Panc1 (cell line): ENCODE results near the gene ZNF583. TPM values are rescaled to one million over a fixed set of nuclear protein-coding genes. Genes with fewer than 3 reads are reported as not detected.

ENCODE experiments used
- ATAC-seq: fragments of 200-7000 bp; cut with Tn5 transposase; 2 replicates; pipeline ENCODE4 v1.9.1; 2020; ENCODE audit warnings: mild to moderate bottlenecking, moderate library complexity
- BruUV-seq: library from RNA; stranded (reverse); fragments of 400-500 nt; replicated peaks from 2 replicates; lab custom pipeline; 2021; lab: Mats Ljungman, UMichigan
- CTCF ChIA-PET: fragments of 300-600 bp; sonication (Branson Sonifier 250); formaldehyde crosslinking; loops from one replicate; lab custom pipeline; 2022; ENCODE audit warnings: antibody characterized with exemption; lab: Charles Lee
- POLR2A ChIA-PET: fragments of 300-600 bp; sonication (Branson Sonifier 250); formaldehyde crosslinking; loops from one replicate; lab custom pipeline; 2022; ENCODE audit warnings: antibody characterized with exemption; lab: Charles Lee
- DNase-seq: peaks from one replicate; pipeline ENCODE4 v3.0.0-alpha.2; 2010; ENCODE audit warnings: low read depth, low spot score
- H3K27ac ChIP-seq: 2 replicates; pipeline ENCODE4 v1.5.1; 2011; ENCODE audit warnings: mild to moderate bottlenecking, low read length, inconsistent platforms
- H3K27me3 ChIP-seq: fragments of 200-500 bp; sonication (Bioruptor generic); 2 replicates; pipeline ENCODE4 v1.6.0; 2014; ENCODE audit warnings: low read length, inconsistent platforms; ENCODE audit not compliant: control insufficient read depth, insufficient read depth
- H3K36me3 ChIP-seq: fragments of 200-500 bp; sonication (Bioruptor generic); 2 replicates; pipeline ENCODE4 v1.5.1; 2014; ENCODE audit warnings: inconsistent platforms, mild to moderate bottlenecking, low read length, moderate library complexity; ENCODE audit not compliant: control insufficient read depth, insufficient read depth
- H3K4me1 ChIP-seq: 2 replicates; pipeline ENCODE4 v1.5.1; 2011; ENCODE audit warnings: inconsistent platforms, mild to moderate bottlenecking, low read length, moderate library complexity; ENCODE audit not compliant: control insufficient read depth, insufficient read depth
- H3K4me3 ChIP-seq, 2 experiments: 2 replicates each; pipeline ENCODE4 v1.5.1; 2011 to 2012; ENCODE audit warnings: low read depth in 2 of 2, low read length in 2 of 2, mild to moderate bottlenecking in 2 of 2, inconsistent platforms in 1 of 2, moderate library complexity in 1 of 2
- H3K9me3 ChIP-seq: fragments of 200-500 bp; sonication (Bioruptor generic); 2 replicates; pipeline ENCODE4 v1.5.1; 2014; ENCODE audit warnings: low read depth, mild to moderate bottlenecking, inconsistent platforms, low read length, moderate library complexity; ENCODE audit not compliant: control insufficient read depth, insufficient read depth
- POLR2AphosphoS5 ChIP-seq: IDR thresholded peaks from 2 replicates; pipeline ENCODE4 v1.6.1; 2012; ENCODE audit warnings: mild to moderate bottlenecking, low read depth, low read length, moderate library complexity
- SIN3A ChIP-seq: IDR thresholded peaks from 2 replicates; pipeline ENCODE4 v1.6.1; 2012; ENCODE audit warnings: low read depth, mild to moderate bottlenecking, low read length, moderate library complexity, borderline replicate concordance; ENCODE audit not compliant: insufficient read depth
- TCF7L2 ChIP-seq: IDR thresholded peaks from 2 replicates; pipeline ENCODE4 v1.6.1; 2011; ENCODE audit warnings: mild to moderate bottlenecking, low read depth, low read length, inconsistent platforms
- in situ Hi-C: cut with HindIII; loops from 2 replicates; pipeline ENCODE4 v1.10.0; 2016; ENCODE audit warnings: low sequenced_read_pairs, low pct_unique_long_range_greater_than_20kb
- intact Hi-C: fragments of 100-400 bp; cut with micrococcal nuclease; formaldehyde crosslinking; loops from one replicate; pipeline ENCODE4 v1.10.0; 2022; ENCODE audit not compliant: unreplicated experiment
- total RNA-seq: library from RNA; stranded (reverse); gene quantifications from one replicate; pipeline ENCODE4 v1.2.1, GENCODE V29; 2021; ENCODE audit not compliant: unreplicated experiment
- TF ChIP-seq, protein P1 (sequence below): fragments of 450-650 bp; IDR thresholded peaks from 2 replicates; pipeline ENCODE4 v1.5.1; 2017; ENCODE audit warnings: mild to moderate bottlenecking
- TF ChIP-seq, protein P2 (sequence below), 2 experiments: IDR thresholded peaks; 2 replicates each; pipeline ENCODE4 v1.6.1; 2011 to 2012; ENCODE audit warnings: low read depth in 2 of 2, control low read depth in 1 of 2, low read length in 1 of 2, mild to moderate bottlenecking in 1 of 2, moderate library complexity in 1 of 2; ENCODE audit not compliant: insufficient read depth in 1 of 2

ZNF583 gene
- total RNA-seq, 1 experiment from 2014 or later = 6.1 TPM

DNA sequence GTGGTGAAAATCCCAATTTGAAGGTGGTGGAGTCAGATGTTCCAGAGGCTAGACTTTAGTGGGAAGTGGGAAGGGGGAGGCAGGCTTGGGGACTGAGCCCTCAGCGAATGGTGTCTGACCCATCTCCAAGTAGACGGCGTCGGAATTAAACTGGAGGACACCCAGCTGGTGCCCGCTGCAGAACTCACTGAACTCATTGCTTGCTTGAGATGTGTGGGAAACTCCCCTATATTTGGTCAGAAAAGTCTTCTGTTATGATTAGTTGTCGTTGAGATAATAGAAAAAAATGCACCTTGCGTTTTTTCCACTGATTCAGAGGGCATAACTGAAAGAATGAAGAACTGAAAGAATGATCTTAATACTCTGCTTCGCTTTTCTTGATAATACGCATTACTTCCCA, 871 bp upstream of the ZNF583 start:
- H3K9me3 ChIP-seq = peaks cover 62% of the 10 kb centered on the region
- intact Hi-C loops (no loop called here), in situ Hi-C loops (no loop called here)
- ChIA-PET CTCF (no interaction called here), POLR2A (interaction anchor here (0.5 kb wide), 1 partner anchor 1846 kb away, joined by 3 read pairs; no protein-coding TSS in a partner anchor)
- DNase-seq (no peak), ATAC-seq (no peak)
- peak overlapping the region; percentile 55 to 74 for H3K4me3 ChIP-seq
- H3K36me3 ChIP-seq = no peaks in the 10 kb centered on the region
- no peaks in the 10 kb centered on the region for H3K27me3 ChIP-seq
- peak overlapping the region; percentile 87 for H3K27ac ChIP-seq
- TSS peak; percentile 73 for BruUV-seq
- no peaks in the 10 kb centered on the region for H3K4me1 ChIP-seq
- TF ChIP-seq TCF7L2 (no peak), POLR2AphosphoS5 (no peak), SIN3A (no peak)
- TF ChIP-seq, protein P1, sequence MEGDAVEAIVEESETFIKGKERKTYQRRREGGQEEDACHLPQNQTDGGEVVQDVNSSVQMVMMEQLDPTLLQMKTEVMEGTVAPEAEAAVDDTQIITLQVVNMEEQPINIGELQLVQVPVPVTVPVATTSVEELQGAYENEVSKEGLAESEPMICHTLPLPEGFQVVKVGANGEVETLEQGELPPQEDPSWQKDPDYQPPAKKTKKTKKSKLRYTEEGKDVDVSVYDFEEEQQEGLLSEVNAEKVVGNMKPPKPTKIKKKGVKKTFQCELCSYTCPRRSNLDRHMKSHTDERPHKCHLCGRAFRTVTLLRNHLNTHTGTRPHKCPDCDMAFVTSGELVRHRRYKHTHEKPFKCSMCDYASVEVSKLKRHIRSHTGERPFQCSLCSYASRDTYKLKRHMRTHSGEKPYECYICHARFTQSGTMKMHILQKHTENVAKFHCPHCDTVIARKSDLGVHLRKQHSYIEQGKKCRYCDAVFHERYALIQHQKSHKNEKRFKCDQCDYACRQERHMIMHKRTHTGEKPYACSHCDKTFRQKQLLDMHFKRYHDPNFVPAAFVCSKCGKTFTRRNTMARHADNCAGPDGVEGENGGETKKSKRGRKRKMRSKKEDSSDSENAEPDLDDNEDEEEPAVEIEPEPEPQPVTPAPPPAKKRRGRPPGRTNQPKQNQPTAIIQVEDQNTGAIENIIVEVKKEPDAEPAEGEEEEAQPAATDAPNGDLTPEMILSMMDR = no peak
- TF ChIP-seq, protein P2, sequence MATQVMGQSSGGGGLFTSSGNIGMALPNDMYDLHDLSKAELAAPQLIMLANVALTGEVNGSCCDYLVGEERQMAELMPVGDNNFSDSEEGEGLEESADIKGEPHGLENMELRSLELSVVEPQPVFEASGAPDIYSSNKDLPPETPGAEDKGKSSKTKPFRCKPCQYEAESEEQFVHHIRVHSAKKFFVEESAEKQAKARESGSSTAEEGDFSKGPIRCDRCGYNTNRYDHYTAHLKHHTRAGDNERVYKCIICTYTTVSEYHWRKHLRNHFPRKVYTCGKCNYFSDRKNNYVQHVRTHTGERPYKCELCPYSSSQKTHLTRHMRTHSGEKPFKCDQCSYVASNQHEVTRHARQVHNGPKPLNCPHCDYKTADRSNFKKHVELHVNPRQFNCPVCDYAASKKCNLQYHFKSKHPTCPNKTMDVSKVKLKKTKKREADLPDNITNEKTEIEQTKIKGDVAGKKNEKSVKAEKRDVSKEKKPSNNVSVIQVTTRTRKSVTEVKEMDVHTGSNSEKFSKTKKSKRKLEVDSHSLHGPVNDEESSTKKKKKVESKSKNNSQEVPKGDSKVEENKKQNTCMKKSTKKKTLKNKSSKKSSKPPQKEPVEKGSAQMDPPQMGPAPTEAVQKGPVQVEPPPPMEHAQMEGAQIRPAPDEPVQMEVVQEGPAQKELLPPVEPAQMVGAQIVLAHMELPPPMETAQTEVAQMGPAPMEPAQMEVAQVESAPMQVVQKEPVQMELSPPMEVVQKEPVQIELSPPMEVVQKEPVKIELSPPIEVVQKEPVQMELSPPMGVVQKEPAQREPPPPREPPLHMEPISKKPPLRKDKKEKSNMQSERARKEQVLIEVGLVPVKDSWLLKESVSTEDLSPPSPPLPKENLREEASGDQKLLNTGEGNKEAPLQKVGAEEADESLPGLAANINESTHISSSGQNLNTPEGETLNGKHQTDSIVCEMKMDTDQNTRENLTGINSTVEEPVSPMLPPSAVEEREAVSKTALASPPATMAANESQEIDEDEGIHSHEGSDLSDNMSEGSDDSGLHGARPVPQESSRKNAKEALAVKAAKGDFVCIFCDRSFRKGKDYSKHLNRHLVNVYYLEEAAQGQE (IDR thresholded peaks at IDR 0.05; ENCODE audit: insufficient read depth in 1 of 2, low read depth in 2 of 2, low read length in 1 of 2) = no peak

DNA sequence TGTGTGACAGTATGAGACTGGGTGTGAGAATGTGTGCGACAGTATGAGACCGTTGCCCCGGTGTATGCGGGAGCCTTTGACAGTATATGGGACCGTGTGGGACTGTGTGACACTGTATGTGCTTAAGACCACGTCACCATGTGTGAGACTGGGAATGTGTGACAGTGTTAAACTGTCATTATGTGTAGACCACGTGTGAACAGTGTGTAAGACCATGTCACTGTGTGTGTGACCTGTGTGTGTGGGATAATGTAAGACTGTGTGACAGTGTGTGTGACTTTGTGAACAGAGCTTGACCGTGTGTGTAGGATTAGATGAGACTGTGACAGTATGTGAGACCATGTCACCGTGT, 549 bp downstream of the ZNF583 start:
- ATAC-seq (no peak), DNase-seq (no peak)
- ChIA-PET POLR2A (interaction anchor here (0.5 kb wide), 1 partner anchor 395 kb away, joined by 5 read pairs; no protein-coding TSS in a partner anchor), CTCF (no interaction called here)
- H3K9me3 ChIP-seq = peaks cover 63% of the 10 kb centered on the region
- TSS peak; percentile 64 for BruUV-seq
- H3K27me3 ChIP-seq = no peaks in the 10 kb centered on the region
- no peaks in the 10 kb centered on the region for H3K36me3 ChIP-seq
- no peaks in the 10 kb centered on the region for H3K4me1 ChIP-seq
- in situ Hi-C loops = no loop called here
- peak overlapping the region; percentile 55 to 74 for H3K4me3 ChIP-seq
- H3K27ac ChIP-seq = peak overlapping the region; percentile 87
- TF ChIP-seq TCF7L2 (no peak), SIN3A (no peak), POLR2AphosphoS5 (no peak)
- TF ChIP-seq, protein P2 (IDR thresholded peaks at IDR 0.05; ENCODE audit: insufficient read depth in 1 of 2, low read depth in 2 of 2, low read length in 1 of 2) = no peak
- TF ChIP-seq, protein P1 = no peak
- intact Hi-C loops = no loop called here
